Kidney epithelial cell (primary cell): ENCODE data around the gene PRODH. TPM values are rescaled to one million over a fixed set of nuclear protein-coding genes. Genes with fewer than 3 reads are reported as not detected.
"Not testable (repeated sequence)": the region's sequence is repeated elsewhere in the genome, so short reads cannot be mapped to it uniquely, and the experiment has no call there.

ENCODE experiments used
- DNase-seq: peaks from one replicate; pipeline ENCODE4 v3.0.0-alpha.2; 2010; ENCODE audit warnings: low read depth
- H3K27me3 ChIP-seq: 2 replicates; pipeline ENCODE4 v1.6.0; 2011; ENCODE audit warnings: low read length; ENCODE audit not compliant: control insufficient read depth, insufficient read depth
- H3K36me3 ChIP-seq: 2 replicates; pipeline ENCODE4 v1.5.1; 2011; ENCODE audit warnings: low read length; ENCODE audit not compliant: control insufficient read depth, insufficient read depth
- H3K4me3 ChIP-seq: 2 replicates; pipeline ENCODE4 v1.5.1; 2011; ENCODE audit warnings: low read depth, mild to moderate bottlenecking, control low read depth, low read length
- total RNA-seq: library from RNA; depleted of rRNA; stranded (reverse); fragments of >200 nt; gene quantifications from 2 replicates; pipeline ENCODE4 v1.2.3, GENCODE V29; 2015
- TF ChIP-seq, protein P1 (sequence below): IDR thresholded peaks from 2 replicates; pipeline ENCODE4 v1.5.1; 2011; ENCODE audit warnings: mild to moderate bottlenecking, moderate library complexity, low read length, control low read depth, inconsistent platforms; ENCODE audit not compliant: insufficient read depth, poor library complexity, severe bottlenecking

PRODH gene
- total RNA-seq, 1 donor from 2014 or later, result 5.2 TPM

DNA sequence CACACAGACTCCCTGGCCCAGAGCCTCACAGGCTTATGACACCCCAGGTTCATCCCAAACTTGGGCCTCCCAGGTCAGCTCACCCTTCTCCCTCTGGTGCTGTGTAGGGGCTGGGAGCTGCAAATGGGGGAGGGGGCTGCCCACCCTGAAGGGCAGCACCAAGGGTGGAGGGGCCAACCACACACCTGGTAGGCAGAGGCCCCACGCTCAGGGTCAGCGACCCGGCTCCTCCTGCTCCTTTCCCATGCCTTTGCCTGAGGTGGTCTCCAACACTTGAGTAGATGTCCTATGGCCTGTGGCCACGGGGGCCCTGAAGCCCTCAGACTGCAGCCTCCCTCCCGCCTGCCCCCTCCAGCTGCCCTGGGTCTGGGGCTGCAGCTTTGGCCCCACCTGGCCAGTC is 26.5 kb downstream of the PRODH start:
- TF ChIP-seq, protein P1, sequence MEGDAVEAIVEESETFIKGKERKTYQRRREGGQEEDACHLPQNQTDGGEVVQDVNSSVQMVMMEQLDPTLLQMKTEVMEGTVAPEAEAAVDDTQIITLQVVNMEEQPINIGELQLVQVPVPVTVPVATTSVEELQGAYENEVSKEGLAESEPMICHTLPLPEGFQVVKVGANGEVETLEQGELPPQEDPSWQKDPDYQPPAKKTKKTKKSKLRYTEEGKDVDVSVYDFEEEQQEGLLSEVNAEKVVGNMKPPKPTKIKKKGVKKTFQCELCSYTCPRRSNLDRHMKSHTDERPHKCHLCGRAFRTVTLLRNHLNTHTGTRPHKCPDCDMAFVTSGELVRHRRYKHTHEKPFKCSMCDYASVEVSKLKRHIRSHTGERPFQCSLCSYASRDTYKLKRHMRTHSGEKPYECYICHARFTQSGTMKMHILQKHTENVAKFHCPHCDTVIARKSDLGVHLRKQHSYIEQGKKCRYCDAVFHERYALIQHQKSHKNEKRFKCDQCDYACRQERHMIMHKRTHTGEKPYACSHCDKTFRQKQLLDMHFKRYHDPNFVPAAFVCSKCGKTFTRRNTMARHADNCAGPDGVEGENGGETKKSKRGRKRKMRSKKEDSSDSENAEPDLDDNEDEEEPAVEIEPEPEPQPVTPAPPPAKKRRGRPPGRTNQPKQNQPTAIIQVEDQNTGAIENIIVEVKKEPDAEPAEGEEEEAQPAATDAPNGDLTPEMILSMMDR, result no peak
- H3K36me3 ChIP-seq, result no peaks in the 10 kb centered on the region
- no peak for DNase-seq
- no peaks in the 10 kb centered on the region for H3K27me3 ChIP-seq
- H3K4me3 ChIP-seq, result no peak overlapping the region

GRCh38 chr22:18906896-18907295 is 29.2 kb downstream of the PRODH start:
- Histone ChIP-seq H3K36me3 (no peaks in the 10 kb centered on the region), H3K27me3 (no peaks in the 10 kb centered on the region), H3K4me3 (no peak overlapping the region)
- no peak for DNase-seq
- TF ChIP-seq, protein P1, result no peak

- not testable (repeated sequence) for DNase-seq, H3K36me3 ChIP-seq
Observed at GRCh38 chr22:18906410-18906745, 29.7 kb downstream of the PRODH start.

GRCh38 chr22:18905540-18906409 is 30.3 kb downstream of the PRODH start, which contains the start of gene DGCR6:
TSS of gene DGCR6 (plus strand) at chr22:18906320. CDS start at chr22:18906375, 55 bp downstream.
- no peak within 1 kb of the TSS for H3K4me3 ChIP-seq
- DNase-seq, result no peak
- H3K36me3 ChIP-seq, result no peaks in the 10 kb centered on the region
- TF ChIP-seq, protein P1, result no peak
- no peaks in the 10 kb centered on the region for H3K27me3 ChIP-seq

More at GRCh38 chr22:18906410-18906745, 29.7 kb downstream of the PRODH start:
- H3K4me3 ChIP-seq, H3K27me3 ChIP-seq: not testable (repeated sequence)

DNA sequence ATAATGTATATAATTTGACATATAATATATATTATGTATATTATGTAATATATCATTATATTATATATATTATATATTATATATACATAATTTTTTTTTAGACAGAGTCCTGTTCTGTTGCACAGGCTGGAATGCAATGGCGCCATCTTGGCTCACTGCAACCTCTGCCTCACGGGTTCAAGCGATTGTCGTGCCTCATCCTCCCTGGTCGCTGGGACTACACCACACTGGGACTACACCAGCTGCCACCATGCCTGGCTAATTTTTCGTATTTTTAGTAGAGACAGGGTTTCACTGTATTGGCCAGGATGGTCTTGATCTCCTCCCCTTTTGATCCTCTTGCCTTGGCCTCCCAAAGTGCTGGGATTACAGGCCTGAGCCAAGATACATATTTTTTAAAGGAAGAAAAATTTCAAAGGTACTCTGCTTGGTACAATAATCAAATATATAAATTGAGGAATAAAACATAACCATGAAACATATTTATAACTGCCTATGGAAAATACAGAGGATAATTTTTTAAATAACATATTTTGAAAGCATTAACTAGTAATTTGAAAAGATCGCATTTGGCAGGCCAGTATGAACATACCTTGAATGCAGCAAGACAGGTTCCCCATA is 39.9 kb downstream of the PRODH start:
- not testable (repeated sequence) for DNase-seq, H3K36me3 ChIP-seq, H3K27me3 ChIP-seq, H3K4me3 ChIP-seq

DNA sequence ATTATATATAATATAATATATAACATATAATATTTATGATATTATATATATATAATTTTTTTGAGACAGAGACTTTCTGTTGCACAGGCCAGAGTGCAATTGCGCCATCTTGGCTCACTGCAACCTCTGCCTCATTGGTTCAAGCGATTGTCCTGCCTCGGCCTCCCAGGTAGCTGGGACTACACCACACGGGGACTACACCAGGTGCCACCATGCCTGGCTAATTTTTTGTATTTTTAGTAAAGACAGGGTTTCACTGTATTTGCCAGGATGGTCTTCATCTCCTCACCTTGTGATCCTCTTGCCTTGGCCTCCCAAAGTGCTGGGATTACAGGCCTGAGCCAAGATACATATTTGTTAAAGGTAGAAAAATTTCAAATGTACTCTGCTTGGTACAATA is 42.3 kb downstream of the PRODH start:
- DNase-seq, H3K4me3 ChIP-seq, H3K36me3 ChIP-seq, H3K27me3 ChIP-seq: not testable (repeated sequence)

DNA sequence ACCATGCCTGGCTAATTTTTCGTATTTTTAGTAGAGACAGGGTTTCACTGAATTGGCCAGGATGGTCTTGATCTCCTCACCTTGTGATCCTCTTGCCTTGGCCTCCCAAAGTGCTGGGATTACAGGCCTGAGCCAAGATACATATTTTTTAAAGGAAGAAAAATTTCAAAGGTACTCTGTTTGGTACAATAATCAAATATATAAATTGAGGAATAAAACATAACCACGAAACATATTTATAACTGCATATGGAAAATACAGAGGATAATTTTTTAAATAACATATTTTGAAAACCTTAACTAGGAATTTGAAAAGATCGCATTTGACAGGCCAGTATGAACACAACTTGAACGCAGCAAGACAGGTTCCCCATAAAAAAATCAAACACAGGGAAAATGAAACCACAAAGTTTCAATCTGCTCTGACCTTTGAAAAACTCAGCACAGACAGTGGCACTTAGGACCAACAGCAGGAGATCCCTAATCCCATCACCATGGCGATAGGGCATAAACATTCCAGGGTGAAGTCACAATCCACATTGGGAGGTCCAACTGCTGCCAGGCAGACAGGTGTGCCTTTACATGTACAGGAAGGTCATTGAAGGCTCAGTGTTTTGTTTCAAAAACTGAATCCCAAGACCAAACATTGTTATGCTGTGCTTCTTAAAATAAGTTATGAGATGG is 45.4 kb downstream of the PRODH start:
- H3K4me3 ChIP-seq, DNase-seq, H3K27me3 ChIP-seq, H3K36me3 ChIP-seq: not testable (repeated sequence)
